NCI-H1092 treated with DMSO at 0.1 percent for 48 hours (cell line): ENCODE results near the gene PROS1.

Experiments used
- DNase-seq: peaks from one replicate; lab custom pipeline; 2025; lab: John Stamatoyannopoulos, UW

PROS1 gene

GRCh38 chr3:93973131-93974126 lies at the start of gene PROS1:
PROS1 (minus strand) TSS chr3:93973896; CDS start chr3:93973749, 147 bp downstream.
- peak; percentile 48 for DNase-seq

- DNase-seq = no peak
Observed at GRCh38 chr3:94020293-94020692, 46.6 kb upstream of the PROS1 start.

- no peak for DNase-seq
Observed at GRCh38 chr3:94019659-94020058, 46.0 kb upstream of the PROS1 start.

- no peak for DNase-seq
Observed at GRCh38 chr3:94015025-94015424, 41.3 kb upstream of the PROS1 start.

GRCh38 chr3:94012185-94012584 lies 38.5 kb upstream of the PROS1 start:
- no peak for DNase-seq

- no peak for DNase-seq
Observed at GRCh38 chr3:94011233-94011711, 37.6 kb upstream of the PROS1 start.

- DNase-seq = no peak
Observed at GRCh38 chr3:94009608-94010007, 35.9 kb upstream of the PROS1 start.

- no peak for DNase-seq
Observed at GRCh38 chr3:94008253-94008652, 34.6 kb upstream of the PROS1 start.

- DNase-seq = peak; percentile 23
Observed at GRCh38 chr3:94004301-94004910, 30.7 kb upstream of the PROS1 start.

GRCh38 chr3:94001827-94002495 lies 28.3 kb upstream of the PROS1 start:
- DNase-seq = no peak

GRCh38 chr3:94001191-94001590 lies 27.5 kb upstream of the PROS1 start:
- no peak for DNase-seq

GRCh38 chr3:93994056-93994455 lies 20.4 kb upstream of the PROS1 start:
- DNase-seq = no peak

- no peak for DNase-seq
Observed at GRCh38 chr3:93992207-93992606, 18.5 kb upstream of the PROS1 start.

GRCh38 chr3:93991631-93992030 lies 17.9 kb upstream of the PROS1 start:
- DNase-seq = no peak

GRCh38 chr3:93989241-93989640 lies 15.5 kb upstream of the PROS1 start:
- DNase-seq = no peak

GRCh38 chr3:93988764-93989163 lies 15.1 kb upstream of the PROS1 start:
- no peak for DNase-seq

GRCh38 chr3:93988283-93988682 lies 14.6 kb upstream of the PROS1 start:
- no peak for DNase-seq

- DNase-seq = no peak
Observed at GRCh38 chr3:93984618-93985017, 10.9 kb upstream of the PROS1 start.

- DNase-seq = no peak
Observed at GRCh38 chr3:93983408-93983807, 9.7 kb upstream of the PROS1 start.

- DNase-seq = no peak
Observed at GRCh38 chr3:93981649-93982048, 8.0 kb upstream of the PROS1 start.

GRCh38 chr3:93979850-93980676 lies 6.4 kb upstream of the PROS1 start, which contains the start of gene ARL13B:
ARL13B (plus strand) TSS chr3:93980155; CDS start chr3:93980424, 269 bp downstream.
- peak; percentile 98 for DNase-seq
